ENCODE measurements around the gene LMAN2.
"Not testable (repeated sequence)": the region's sequence is repeated elsewhere in the genome, so short reads cannot be mapped to it uniquely, and the experiment has no call there.

LMAN2 gene

GRCh38 chr5:177307544-177308363 is 43.7 kb downstream of the LMAN2 start:
- DNase-seq (ENCODE audit: low read depth, low spot score), result no peak

- DNase-seq (ENCODE audit: low read depth, low spot score), result no peak
These were observed 44.6 kb downstream of the LMAN2 start for GRCh38 chr5:177306674-177307543.

DNA sequence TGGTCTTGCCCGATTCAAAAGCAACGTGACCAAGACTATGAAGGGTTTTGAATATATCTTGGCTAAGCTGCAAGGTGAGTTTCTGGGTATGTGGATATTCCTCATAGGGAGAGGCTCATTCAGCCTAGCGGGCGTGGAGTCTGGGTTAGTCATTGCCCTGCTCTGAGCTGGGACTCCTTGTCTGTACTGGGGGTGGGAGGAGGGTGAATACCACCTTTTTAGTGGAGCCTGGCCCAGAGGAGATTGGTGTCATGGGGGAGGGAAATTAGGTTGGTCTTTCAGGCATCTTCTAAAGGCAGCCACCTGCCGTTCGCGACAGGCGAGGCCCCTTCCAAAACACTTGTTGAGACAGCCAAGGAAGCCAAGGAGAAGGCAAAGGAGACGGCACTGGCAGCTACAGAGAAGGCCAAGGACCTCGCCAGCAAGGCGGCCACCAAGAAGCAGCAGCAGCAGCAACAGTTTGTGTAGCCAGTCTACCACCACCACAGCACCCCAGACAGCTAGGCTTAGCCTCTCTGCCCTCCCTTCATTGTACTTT is 45.3 kb downstream of the LMAN2 start:
- DNase-seq (ENCODE audit: low read depth, low spot score), result not testable (repeated sequence)

GRCh38 chr5:177304392-177305119 is 46.9 kb downstream of the LMAN2 start:
- peak; percentile 66 for DNase-seq (ENCODE audit: low read depth, low spot score)

DNA sequence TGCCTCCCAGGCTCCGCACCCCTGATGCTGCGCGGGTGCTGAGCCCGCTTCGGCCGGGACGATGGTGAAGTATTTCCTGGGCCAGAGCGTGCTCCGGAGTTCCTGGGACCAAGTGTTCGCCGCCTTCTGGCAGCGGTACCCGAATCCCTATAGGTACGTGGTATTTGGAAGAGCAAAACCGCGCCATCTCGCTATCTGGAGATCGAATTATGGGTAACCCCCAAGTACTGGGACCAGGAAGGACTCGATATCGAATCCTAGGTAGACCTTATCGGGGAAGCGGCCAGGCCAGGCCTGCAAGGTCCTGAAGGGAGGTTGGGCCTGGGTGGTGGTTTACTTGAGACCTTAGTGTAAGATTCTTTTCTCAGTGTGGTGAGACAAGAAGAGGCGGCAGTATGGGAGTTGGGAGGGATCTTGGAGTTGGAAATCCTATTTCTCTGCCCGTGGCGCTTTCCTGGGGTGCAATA is 47.5 kb downstream of the LMAN2 start:
- DNase-seq (ENCODE audit: low read depth, low spot score), result no peak

GRCh38 chr5:177303121-177303924 is 48.1 kb downstream of the LMAN2 start, which contains the start of the genes PRELID1 and RAB24:
Gene PRELID1 (plus strand): TSS chr5:177303799. CDS start chr5:177303986, 187 bp downstream.
Gene RAB24 (minus strand): TSS chr5:177303719. CDS start chr5:177303288, 431 bp downstream.
- DNase-seq (ENCODE audit: low read depth, low spot score), result peak; percentile 89

DNA sequence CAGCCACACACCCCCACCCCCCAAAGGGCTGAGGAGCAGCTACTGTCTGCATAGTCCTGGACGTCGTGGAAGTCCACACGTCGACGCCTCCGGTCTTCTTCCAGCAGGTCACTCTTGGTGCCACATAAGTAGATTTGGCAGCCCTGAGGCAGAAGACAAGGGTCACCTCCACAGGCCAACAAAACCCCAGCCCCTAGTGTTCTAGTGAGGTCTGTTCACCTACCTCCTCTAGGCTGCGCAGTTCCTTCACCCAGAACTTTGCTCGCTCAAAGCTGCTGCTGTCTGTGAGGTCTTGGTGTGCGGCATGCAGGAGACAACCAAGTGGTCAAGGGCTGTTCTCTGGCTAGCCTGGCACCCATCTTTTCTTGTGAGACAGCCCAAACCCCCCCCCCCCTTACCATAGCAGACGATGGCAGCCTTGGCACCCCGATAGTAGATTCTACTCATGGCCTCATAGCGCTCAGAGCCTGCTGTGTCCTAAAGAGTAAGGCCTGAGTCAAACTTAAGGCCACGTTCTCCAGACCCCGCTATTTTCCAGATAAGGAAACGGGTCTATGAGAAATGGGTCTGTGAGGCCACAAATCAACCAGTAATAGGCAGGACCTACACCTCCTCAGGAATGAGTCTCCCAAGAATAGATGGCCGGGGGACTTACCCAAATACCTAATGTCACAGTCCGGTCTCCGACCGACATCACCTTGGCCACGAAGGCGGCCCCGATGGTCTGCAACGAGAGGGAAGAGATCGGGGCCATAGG is 48.9 kb downstream of the LMAN2 start:
- peak; percentile 54 for DNase-seq (ENCODE audit: low read depth, low spot score)

- DNase-seq (ENCODE audit: low read depth, low spot score), result peak; percentile 68
These were observed 49.8 kb downstream of the LMAN2 start for GRCh38 chr5:177301503-177302165.

DNA sequence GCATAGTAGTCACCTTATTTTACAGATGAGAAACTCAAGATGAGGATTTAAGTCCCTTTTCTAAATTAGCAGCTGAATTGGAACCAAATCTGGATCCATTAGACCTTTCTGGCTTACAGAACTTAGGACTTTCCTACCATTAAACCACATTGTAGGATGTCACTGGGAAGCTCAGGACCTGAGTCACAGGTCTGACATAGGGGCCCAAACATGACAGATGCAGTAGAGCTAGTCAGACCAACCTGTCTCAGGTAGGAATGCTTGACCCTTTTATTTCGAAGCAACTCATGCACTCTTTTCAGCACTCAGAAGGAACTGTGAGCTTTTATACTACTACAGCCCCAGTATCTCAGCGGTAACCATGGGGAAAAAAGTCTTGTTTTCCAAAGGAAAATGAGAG is 50.5 kb downstream of the LMAN2 start:
- no peak for DNase-seq (ENCODE audit: low read depth, low spot score)

- peak; percentile 57 for DNase-seq (ENCODE audit: low read depth, low spot score)
These were observed 51.1 kb downstream of the LMAN2 start for GRCh38 chr5:177300236-177300880.

- DNase-seq (ENCODE audit: low read depth, low spot score), result no peak
These were observed 51.8 kb downstream of the LMAN2 start for GRCh38 chr5:177299697-177300096.

- no peak for DNase-seq (ENCODE audit: low read depth, low spot score)
These were observed 53.5 kb downstream of the LMAN2 start for GRCh38 chr5:177297922-177298321.

DNA sequence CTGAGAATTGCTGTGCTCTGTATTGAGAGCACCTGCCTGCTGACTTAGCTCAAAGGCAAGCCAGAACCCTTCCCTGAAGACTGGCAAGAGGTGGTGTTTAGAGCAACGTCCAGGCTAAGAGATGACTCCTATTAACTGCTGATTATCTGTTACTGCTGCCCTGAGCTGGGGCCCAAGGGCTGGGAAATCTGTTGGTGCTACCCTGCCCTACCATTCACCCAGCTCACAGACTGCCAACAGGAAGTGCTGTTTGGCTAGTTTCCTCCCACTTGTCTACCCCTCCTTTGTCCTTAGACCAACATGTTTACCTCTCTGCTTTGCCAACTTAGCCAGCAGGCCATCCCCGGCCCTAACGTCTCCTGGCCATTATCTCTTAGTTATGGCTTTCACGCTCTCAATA is 54.9 kb downstream of the LMAN2 start:
- DNase-seq (ENCODE audit: low read depth, low spot score), result no peak

GRCh38 chr5:177295924-177296323 is 55.5 kb downstream of the LMAN2 start:
- DNase-seq (ENCODE audit: low read depth, low spot score), result no peak

- DNase-seq (ENCODE audit: low read depth, low spot score), result no peak
These were observed 56.8 kb downstream of the LMAN2 start for GRCh38 chr5:177294632-177295031.

DNA sequence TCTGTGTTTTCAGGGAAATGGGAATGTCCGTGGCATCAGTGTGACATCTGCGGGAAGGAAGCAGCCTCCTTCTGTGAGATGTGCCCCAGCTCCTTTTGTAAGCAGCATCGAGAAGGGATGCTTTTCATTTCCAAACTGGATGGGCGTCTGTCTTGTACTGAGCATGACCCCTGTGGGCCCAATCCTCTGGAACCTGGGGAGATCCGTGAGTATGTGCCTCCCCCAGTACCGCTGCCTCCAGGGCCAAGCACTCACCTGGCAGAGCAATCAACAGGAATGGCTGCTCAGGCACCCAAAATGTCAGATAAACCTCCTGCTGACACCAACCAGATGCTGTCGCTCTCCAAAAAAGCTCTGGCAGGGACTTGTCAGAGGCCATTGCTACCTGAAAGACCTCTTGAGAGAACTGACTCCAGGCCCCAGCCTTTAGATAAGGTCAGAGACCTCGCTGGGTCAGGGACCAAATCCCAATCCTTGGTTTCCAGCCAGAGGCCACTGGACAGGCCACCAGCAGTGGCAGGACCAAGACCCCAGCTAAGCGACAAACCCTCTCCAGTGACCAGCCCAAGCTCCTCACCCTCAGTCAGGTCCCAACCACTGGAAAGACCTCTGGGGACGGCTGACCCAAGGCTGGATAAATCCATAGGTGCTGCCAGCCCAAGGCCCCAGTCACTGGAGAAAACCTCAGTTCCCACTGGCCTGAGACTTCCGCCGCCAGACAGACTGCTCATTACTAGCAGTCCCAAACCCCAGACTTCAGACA is 57.5 kb downstream of the LMAN2 start:
- no peak for DNase-seq (ENCODE audit: low read depth, low spot score)

DNA sequence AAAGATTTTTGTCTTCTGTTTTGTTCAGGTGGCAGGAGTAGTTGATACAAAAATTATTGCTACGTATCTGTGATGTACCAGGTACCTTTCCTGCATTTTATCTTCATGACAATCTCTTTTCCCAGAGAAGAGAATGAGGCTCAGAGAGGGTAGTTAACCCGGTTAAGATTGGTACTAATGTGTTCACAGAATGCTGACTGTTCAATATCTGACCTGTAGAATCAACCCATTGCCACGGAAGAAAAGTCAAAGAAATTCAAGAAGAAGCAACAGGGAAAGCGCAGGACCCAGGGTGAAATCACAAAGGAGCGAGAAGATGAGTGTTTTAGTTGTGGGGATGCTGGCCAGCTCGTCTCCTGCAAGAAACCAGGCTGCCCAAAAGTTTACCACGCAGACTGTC is 59.7 kb downstream of the LMAN2 start:
- no peak for DNase-seq (ENCODE audit: low read depth, low spot score)

Measured in ELF-1 (cell line).